ENCODE data around the gene CENPU. TPM values are rescaled to one million over a fixed set of nuclear protein-coding genes. Genes with fewer than 3 reads are reported as not detected.

The CENPU gene
- total RNA-seq, 2 donors from 2014 or later = 2.6 to 15.5 TPM

GRCh38 chr4:184684491-184685189, 49.3 kb downstream of the CENPU start:
- no peaks in the 10 kb centered on the region for H3K9me3 ChIP-seq
- no peak overlapping the region for H3K27ac ChIP-seq
- H3K4me1 ChIP-seq (replicated peaks) = no peaks in the 10 kb centered on the region
- intact Hi-C loops (cut with DNase I) = no loop called here
- TF ChIP-seq POLR2AphosphoS5 (IDR thresholded peaks at IDR 0.05) = no peak
- TF ChIP-seq, protein P1, sequence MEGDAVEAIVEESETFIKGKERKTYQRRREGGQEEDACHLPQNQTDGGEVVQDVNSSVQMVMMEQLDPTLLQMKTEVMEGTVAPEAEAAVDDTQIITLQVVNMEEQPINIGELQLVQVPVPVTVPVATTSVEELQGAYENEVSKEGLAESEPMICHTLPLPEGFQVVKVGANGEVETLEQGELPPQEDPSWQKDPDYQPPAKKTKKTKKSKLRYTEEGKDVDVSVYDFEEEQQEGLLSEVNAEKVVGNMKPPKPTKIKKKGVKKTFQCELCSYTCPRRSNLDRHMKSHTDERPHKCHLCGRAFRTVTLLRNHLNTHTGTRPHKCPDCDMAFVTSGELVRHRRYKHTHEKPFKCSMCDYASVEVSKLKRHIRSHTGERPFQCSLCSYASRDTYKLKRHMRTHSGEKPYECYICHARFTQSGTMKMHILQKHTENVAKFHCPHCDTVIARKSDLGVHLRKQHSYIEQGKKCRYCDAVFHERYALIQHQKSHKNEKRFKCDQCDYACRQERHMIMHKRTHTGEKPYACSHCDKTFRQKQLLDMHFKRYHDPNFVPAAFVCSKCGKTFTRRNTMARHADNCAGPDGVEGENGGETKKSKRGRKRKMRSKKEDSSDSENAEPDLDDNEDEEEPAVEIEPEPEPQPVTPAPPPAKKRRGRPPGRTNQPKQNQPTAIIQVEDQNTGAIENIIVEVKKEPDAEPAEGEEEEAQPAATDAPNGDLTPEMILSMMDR (IDR thresholded peaks at IDR 0.05) = no peak
- TF ChIP-seq POLR2A (IDR thresholded peaks at IDR 0.05) = no peak
- 79% methylated on average over 5 of the region's 5 CpGs for WGBS
- DNase-seq (ENCODE audit: low spot score) = no peak
- H3K36me3 ChIP-seq = no peaks in the 10 kb centered on the region
- H3K27me3 ChIP-seq (replicated peaks; ENCODE audit: insufficient read depth) = no peaks in the 10 kb centered on the region
- no peak overlapping the region for H3K4me3 ChIP-seq

DNA sequence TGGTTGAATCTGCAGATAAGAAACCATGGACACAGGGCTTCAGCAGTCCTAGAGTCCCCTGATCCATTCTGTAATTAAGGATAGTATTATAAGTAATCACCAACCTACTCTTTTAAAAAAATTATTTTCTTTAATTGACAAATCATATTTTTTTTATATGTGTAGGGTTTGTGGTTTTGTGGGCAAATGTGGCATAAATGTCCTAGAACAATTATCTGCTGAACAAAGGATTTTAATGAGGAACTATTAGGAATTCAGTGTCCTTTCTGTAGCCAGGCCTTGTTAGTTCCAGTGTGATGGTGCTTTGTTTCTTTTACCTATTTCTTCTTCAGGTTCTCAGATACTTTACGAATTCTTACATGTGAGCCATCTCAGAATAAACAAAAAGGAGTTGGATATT, 52.0 kb downstream of the CENPU start:
- Histone ChIP-seq H3K27ac (no peak overlapping the region), H3K4me3 (no peak overlapping the region), H3K9me3 (no peaks in the 10 kb centered on the region), H3K4me1 (replicated peaks) (no peaks in the 10 kb centered on the region), H3K27me3 (replicated peaks; ENCODE audit: insufficient read depth) (no peaks in the 10 kb centered on the region), H3K36me3 (no peaks in the 10 kb centered on the region)
- DNase-seq (ENCODE audit: low spot score) = no peak
- intact Hi-C loops (cut with DNase I) = no loop called here
- 94% methylated on average over 1 of the region's 1 CpG for WGBS
- TF ChIP-seq POLR2A (IDR thresholded peaks at IDR 0.05) (no peak), POLR2AphosphoS5 (IDR thresholded peaks at IDR 0.05) (no peak)
- TF ChIP-seq, protein P1 (IDR thresholded peaks at IDR 0.05) = no peak

DNA sequence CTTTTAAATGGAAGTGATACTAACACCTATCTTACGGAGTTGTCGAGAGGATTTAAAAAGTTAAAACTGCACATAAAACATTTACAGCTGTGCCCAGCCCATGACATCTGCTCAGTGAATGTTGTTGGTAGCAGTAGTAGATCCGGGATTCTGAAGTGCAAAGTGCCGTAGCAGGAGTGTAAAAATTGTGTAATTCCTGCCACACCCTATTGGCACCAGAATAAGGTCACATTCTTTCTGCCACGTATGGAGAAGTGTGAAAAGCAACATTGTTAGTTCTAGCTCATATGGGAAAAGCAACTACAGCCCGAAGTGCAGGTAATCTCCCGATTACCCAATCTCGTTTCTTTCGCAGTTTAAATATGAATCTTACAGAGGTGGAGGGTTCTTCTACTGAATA, 53.2 kb downstream of the CENPU start:
- no peak for DNase-seq (ENCODE audit: low spot score)
- no peaks in the 10 kb centered on the region for H3K36me3 ChIP-seq
- no peak overlapping the region for H3K27ac ChIP-seq
- H3K4me1 ChIP-seq (replicated peaks) = no peaks in the 10 kb centered on the region
- no peaks in the 10 kb centered on the region for H3K27me3 ChIP-seq (replicated peaks; ENCODE audit: insufficient read depth)
- WGBS = 76% methylated on average over 9 of the region's 9 CpGs
- no peak for TF ChIP-seq POLR2AphosphoS5 (IDR thresholded peaks at IDR 0.05)
- TF ChIP-seq, protein P1 (IDR thresholded peaks at IDR 0.05) = no peak
- TF ChIP-seq POLR2A (IDR thresholded peaks at IDR 0.05) = no peak
- no peaks in the 10 kb centered on the region for H3K9me3 ChIP-seq
- intact Hi-C loops (cut with DNase I) = no loop called here
- H3K4me3 ChIP-seq = no peak overlapping the region

GRCh38 chr4:184675821-184676492, 57.9 kb downstream of the CENPU start:
- no peaks in the 10 kb centered on the region for H3K27me3 ChIP-seq (replicated peaks; ENCODE audit: insufficient read depth)
- 87% methylated on average over 3 of the region's 3 CpGs for WGBS
- intact Hi-C loops (cut with DNase I) = no loop called here
- DNase-seq (ENCODE audit: low spot score) = no peak
- no peaks in the 10 kb centered on the region for H3K9me3 ChIP-seq
- no peaks in the 10 kb centered on the region for H3K4me1 ChIP-seq (replicated peaks)
- H3K36me3 ChIP-seq = no peaks in the 10 kb centered on the region
- H3K4me3 ChIP-seq = no peak overlapping the region
- TF ChIP-seq POLR2AphosphoS5 (IDR thresholded peaks at IDR 0.05) = no peak
- no peak for TF ChIP-seq POLR2A (IDR thresholded peaks at IDR 0.05)
- TF ChIP-seq, protein P1 (IDR thresholded peaks at IDR 0.05) = no peak
- H3K27ac ChIP-seq = no peak overlapping the region

DNA sequence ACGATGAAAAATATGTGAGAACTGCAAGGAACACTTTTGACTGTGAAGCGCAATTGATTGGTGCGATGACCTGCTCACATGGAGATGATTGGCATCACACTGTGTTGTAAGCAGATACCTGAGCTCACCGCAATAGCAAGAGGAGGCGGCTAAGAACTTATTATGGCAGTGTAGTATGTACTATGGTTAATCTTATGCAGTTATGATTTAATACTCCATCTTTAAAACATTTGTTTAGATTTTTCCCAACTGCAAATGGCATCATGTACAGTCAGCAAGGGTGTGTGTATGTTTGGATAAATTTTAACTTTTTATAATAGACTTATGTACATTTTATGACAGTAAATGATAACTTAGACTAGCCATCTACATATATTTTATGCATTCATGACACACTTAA, 58.9 kb downstream of the CENPU start:
- no peaks in the 10 kb centered on the region for H3K4me1 ChIP-seq (replicated peaks)
- no peaks in the 10 kb centered on the region for H3K36me3 ChIP-seq
- intact Hi-C loops (cut with DNase I) = no loop called here
- no peak for DNase-seq (ENCODE audit: low spot score)
- no peaks in the 10 kb centered on the region for H3K27me3 ChIP-seq (replicated peaks; ENCODE audit: insufficient read depth)
- TF ChIP-seq, protein P1 (IDR thresholded peaks at IDR 0.05) = no peak
- TF ChIP-seq POLR2AphosphoS5 (IDR thresholded peaks at IDR 0.05) = no peak
- TF ChIP-seq POLR2A (IDR thresholded peaks at IDR 0.05) = no peak
- H3K9me3 ChIP-seq = no peaks in the 10 kb centered on the region
- no peak overlapping the region for H3K4me3 ChIP-seq
- no peak overlapping the region for H3K27ac ChIP-seq
- 96% methylated on average over 5 of the region's 5 CpGs for WGBS
